Measurements from ENCODE around the gene ZDHHC7. TPM values are rescaled to one million over a fixed set of nuclear protein-coding genes. Genes with fewer than 3 reads are reported as not detected.
A peak's percentile ranks its signal among the peaks of the same experiment; 100 is the strongest.

The ZDHHC7 gene
- total RNA-seq, 1 donor from 2014 or later, result 67.3 TPM

GRCh38 chr16:85025781-85026653 lies 14.7 kb upstream of the ZDHHC7 start:
- H3K27ac Mint-ChIP-seq, result no peak overlapping the region
- H3K4me1 Mint-ChIP-seq (ENCODE audit: low read depth), result peaks cover 18% of the 10 kb centered on the region
- H3K9me3 Mint-ChIP-seq (ENCODE audit: low read depth), result peaks cover 2% of the 10 kb centered on the region
- H3K36me3 Mint-ChIP-seq (ENCODE audit: insufficient read depth), result no peaks in the 10 kb centered on the region
- no peak for TF ChIP-seq CTCF (IDR thresholded peaks at IDR 0.05; ENCODE audit: unreplicated experiment)
- H3K4me3 Mint-ChIP-seq (ENCODE audit: low read depth), result peak overlapping the region; percentile 85
- no peak for DNase-seq (ENCODE audit: low spot score, unreplicated experiment)
- peaks cover 9% of the 10 kb centered on the region for H3K27me3 Mint-ChIP-seq

GRCh38 chr16:85019659-85020245 lies 8.4 kb upstream of the ZDHHC7 start:
- no peak for TF ChIP-seq CTCF (IDR thresholded peaks at IDR 0.05; ENCODE audit: unreplicated experiment)
- Mint-ChIP-seq H3K9me3 (ENCODE audit: low read depth) (peaks cover 2% of the 10 kb centered on the region), H3K27ac (no peak overlapping the region), H3K27me3 (no peaks in the 10 kb centered on the region), H3K4me1 (ENCODE audit: low read depth) (peaks cover 14% of the 10 kb centered on the region), H3K36me3 (ENCODE audit: insufficient read depth) (no peaks in the 10 kb centered on the region), H3K4me3 (ENCODE audit: low read depth) (no peak overlapping the region)
- no peak for DNase-seq (ENCODE audit: low spot score, unreplicated experiment)

- no peak for DNase-seq (ENCODE audit: low spot score, unreplicated experiment)
- H3K4me3 Mint-ChIP-seq (ENCODE audit: low read depth), result no peak overlapping the region
- H3K4me1 Mint-ChIP-seq (ENCODE audit: low read depth), result peaks cover 25% of the 10 kb centered on the region
- TF ChIP-seq CTCF (IDR thresholded peaks at IDR 0.05; ENCODE audit: unreplicated experiment), result no peak
- peak overlapping the region; percentile 22 for H3K27ac Mint-ChIP-seq
- no peaks in the 10 kb centered on the region for H3K36me3 Mint-ChIP-seq (ENCODE audit: insufficient read depth)
- H3K27me3 Mint-ChIP-seq, result no peaks in the 10 kb centered on the region
- peaks cover 5% of the 10 kb centered on the region for H3K9me3 Mint-ChIP-seq (ENCODE audit: low read depth)
Observed at GRCh38 chr16:85018529-85019236, 7.3 kb upstream of the ZDHHC7 start.

- Mint-ChIP-seq H3K4me1 (ENCODE audit: low read depth) (peaks cover 27% of the 10 kb centered on the region), H3K27ac (no peak overlapping the region), H3K9me3 (ENCODE audit: low read depth) (peaks cover 4% of the 10 kb centered on the region), H3K36me3 (ENCODE audit: insufficient read depth) (no peaks in the 10 kb centered on the region), H3K27me3 (no peaks in the 10 kb centered on the region), H3K4me3 (ENCODE audit: low read depth) (no peak overlapping the region)
- no peak for TF ChIP-seq CTCF (IDR thresholded peaks at IDR 0.05; ENCODE audit: unreplicated experiment)
- DNase-seq (ENCODE audit: low spot score, unreplicated experiment), result no peak
Observed at GRCh38 chr16:85017633-85018032, 6.3 kb upstream of the ZDHHC7 start.

GRCh38 chr16:85017151-85017550 lies 5.8 kb upstream of the ZDHHC7 start:
- no peak for DNase-seq (ENCODE audit: low spot score, unreplicated experiment)
- no peak overlapping the region for H3K4me3 Mint-ChIP-seq (ENCODE audit: low read depth)
- TF ChIP-seq CTCF (IDR thresholded peaks at IDR 0.05; ENCODE audit: unreplicated experiment), result no peak
- no peaks in the 10 kb centered on the region for H3K36me3 Mint-ChIP-seq (ENCODE audit: insufficient read depth)
- H3K27ac Mint-ChIP-seq, result no peak overlapping the region
- no peaks in the 10 kb centered on the region for H3K27me3 Mint-ChIP-seq
- peaks cover 3% of the 10 kb centered on the region for H3K9me3 Mint-ChIP-seq (ENCODE audit: low read depth)
- H3K4me1 Mint-ChIP-seq (ENCODE audit: low read depth), result peaks cover 30% of the 10 kb centered on the region

All from progenitor cell of endocrine pancreas (in vitro differentiated cells).